Fibroblast of villous mesenchyme (primary cell): Measurements from ENCODE around the gene DDX3Y. TPM values are rescaled to one million over a fixed set of nuclear protein-coding genes. Genes with fewer than 3 reads are reported as not detected.

Experiments
- DNase-seq: peaks from one replicate; pipeline ENCODE4 v3.0.0-alpha.2; 2010; ENCODE audit warnings: low read depth
- H3K4me3 ChIP-seq: 2 replicates; pipeline ENCODE4 v1.5.1; 2011; ENCODE audit warnings: low read depth, mild to moderate bottlenecking, low read length
- CTCF ChIP-seq: IDR thresholded peaks from 2 replicates; pipeline ENCODE4 v1.5.1; 2012; ENCODE audit warnings: low read depth, mild to moderate bottlenecking, low read length; ENCODE audit not compliant: insufficient read depth
- total RNA-seq: library from RNA; depleted of rRNA; stranded (reverse); fragments of >200 nt; gene quantifications from 2 replicates; pipeline ENCODE4 v1.2.3, GENCODE V29; 2012

Gene DDX3Y
- total RNA-seq, 1 donor: 4.3 TPM

- peak overlapping the region; percentile 83 for H3K4me3 ChIP-seq
- no peak for TF ChIP-seq CTCF
- DNase-seq: peak; percentile 1
Measured at GRCh38 chrY:12905895-12906294, 1.2 kb downstream of the DDX3Y start.

GRCh38 chrY:12913541-12913940, 8.9 kb downstream of the DDX3Y start:
- no peak for DNase-seq
- TF ChIP-seq CTCF: no peak
- H3K4me3 ChIP-seq: no peak overlapping the region

GRCh38 chrY:12928043-12928442, 23.4 kb downstream of the DDX3Y start:
- TF ChIP-seq CTCF: peak; percentile 19
- peak; percentile 21 for DNase-seq

GRCh38 chrY:12941725-12942687, 37.3 kb downstream of the DDX3Y start:
- no peak overlapping the region for H3K4me3 ChIP-seq
- TF ChIP-seq CTCF: no peak
- DNase-seq: no peak

More at GRCh38 chrY:12928043-12928442, 23.4 kb downstream of the DDX3Y start:
- H3K4me3 ChIP-seq: no peak overlapping the region

Other genes with a start within 250 kb of the DDX3Y start
- 2.2 TPM in 1 of 2 replicates, not detected in the other for gene USP9Y, start 203.6 kb upstream of the DDX3Y start, total RNA-seq